SK-N-SH treated with all-trans-retinoic acid at 6 μM for 48 hours (cell line): ENCODE results near the gene NEU2.

ENCODE experiments used
- ATAC-seq: fragments of 200-7000 bp; cut with Tn5 transposase; 3 replicates; pipeline ENCODE4 v1.9.1; 2020; ENCODE audit warnings: mild to moderate bottlenecking, moderate library complexity
- ARNTL ChIP-seq: fragments of 450-650 bp; formaldehyde crosslinking; IDR thresholded peaks from 2 replicates; pipeline ENCODE4 v1.5.0; 2020; ENCODE audit warnings: low read depth, mild to moderate bottlenecking, moderate library complexity, borderline replicate concordance
- BACH2 ChIP-seq: fragments of 250-450 bp; sonication (Bioruptor Pico); IDR thresholded peaks from 2 replicates; pipeline ENCODE4 v1.9.0; 2021; ENCODE audit warnings: mild to moderate bottlenecking, borderline replicate concordance
- CSDC2 ChIP-seq: fragments of 250-450 bp; sonication (Bioruptor Pico); IDR thresholded peaks from 2 replicates; pipeline ENCODE4 v1.5.0; 2020; ENCODE audit warnings: mild to moderate bottlenecking, moderate library complexity
- CSRNP3 ChIP-seq: fragments of 250-450 bp; sonication (Bioruptor Pico); IDR thresholded peaks from 2 replicates; pipeline ENCODE4 v1.5.1; 2021; ENCODE audit warnings: mild to moderate bottlenecking, moderate library complexity
- ESRRG ChIP-seq: fragments of 250-450 bp; sonication (Bioruptor Pico); IDR thresholded peaks from 2 replicates; pipeline ENCODE4 v1.6.1; 2021; ENCODE audit warnings: mild to moderate bottlenecking
- GLIS3 ChIP-seq: fragments of 250-450 bp; sonication (Bioruptor Pico); IDR thresholded peaks from 2 replicates; pipeline ENCODE4 v1.5.0; 2020; ENCODE audit warnings: mild to moderate bottlenecking, moderate library complexity
- ISL1 ChIP-seq: fragments of 250-450 bp; sonication (Bioruptor Pico); IDR thresholded peaks from 2 replicates; pipeline ENCODE4 v2.1.2; 2022; ENCODE audit warnings: mild to moderate bottlenecking, moderate library complexity
- OSR1 ChIP-seq: fragments of 250-450 bp; sonication (Bioruptor Pico); IDR thresholded peaks from 2 replicates; pipeline ENCODE4 v1.8.0; 2022; ENCODE audit warnings: moderate library complexity, mild to moderate bottlenecking, inconsistent platforms
- POU6F1 ChIP-seq: fragments of 250-450 bp; sonication (Bioruptor Pico); IDR thresholded peaks from 2 replicates; pipeline ENCODE4 v1.8.0; 2021; ENCODE audit warnings: low read depth, mild to moderate bottlenecking, moderate library complexity, borderline replicate concordance
- PPARA ChIP-seq: fragments of 250-450 bp; sonication (Bioruptor Pico); IDR thresholded peaks from 2 replicates; pipeline ENCODE4 v1.5.0; 2020; ENCODE audit warnings: mild to moderate bottlenecking, borderline replicate concordance
- SNAI2 ChIP-seq: fragments of 250-450 bp; sonication (Bioruptor Pico); IDR thresholded peaks from 2 replicates; pipeline ENCODE4 v1.5.0; 2020; ENCODE audit warnings: mild to moderate bottlenecking, moderate library complexity
- TCF4 ChIP-seq: fragments of 250-450 bp; sonication (Bioruptor Pico); IDR thresholded peaks from 2 replicates; pipeline ENCODE4 v1.8.0; 2021; ENCODE audit warnings: mild to moderate bottlenecking, moderate library complexity, borderline replicate concordance
- TOX ChIP-seq: fragments of 250-450 bp; sonication (Bioruptor Pico); IDR thresholded peaks from 2 replicates; pipeline ENCODE4 v1.8.0; 2021; ENCODE audit warnings: mild to moderate bottlenecking, moderate library complexity, borderline replicate concordance
- TSHZ2 ChIP-seq: fragments of 250-450 bp; sonication (Bioruptor Pico); IDR thresholded peaks from 2 replicates; pipeline ENCODE4 v1.5.0; 2020; ENCODE audit warnings: mild to moderate bottlenecking, moderate library complexity
- ZC3H10 ChIP-seq: fragments of 250-450 bp; sonication (Bioruptor Pico); IDR thresholded peaks from 2 replicates; pipeline ENCODE4 v1.5.1; 2021; ENCODE audit warnings: mild to moderate bottlenecking, moderate library complexity
- ZFP3 ChIP-seq: fragments of 250-450 bp; sonication (Bioruptor Pico); IDR thresholded peaks from 2 replicates; pipeline ENCODE4 v1.5.0; 2020; ENCODE audit warnings: mild to moderate bottlenecking, moderate library complexity
- ZFP30 ChIP-seq: fragments of 450-650 bp; formaldehyde crosslinking; IDR thresholded peaks from 2 replicates; pipeline ENCODE4 v1.5.0; 2022; ENCODE audit warnings: mild to moderate bottlenecking, moderate library complexity
- ZNF565 ChIP-seq: fragments of 450-650 bp; formaldehyde crosslinking; conservative IDR thresholded peaks from 2 replicates; pipeline ENCODE4 v1.5.0; 2020; ENCODE audit warnings: low read depth, mild to moderate bottlenecking, moderate library complexity
- ZNF70 ChIP-seq: fragments of 450-650 bp; formaldehyde crosslinking; IDR thresholded peaks from 2 replicates; pipeline ENCODE4 v1.5.0; 2020; ENCODE audit warnings: mild to moderate bottlenecking, moderate library complexity
- ZNF8 ChIP-seq: fragments of 450-650 bp; formaldehyde crosslinking; IDR thresholded peaks from 2 replicates; pipeline ENCODE4 v1.5.0; 2020; ENCODE audit warnings: mild to moderate bottlenecking, moderate library complexity

Gene NEU2

GRCh38 chr2:233056961-233057605 is 24.6 kb downstream of the NEU2 start:
- no peak for TF ChIP-seq ZC3H10 (CRISPR knock-in tag)
- no peak for TF ChIP-seq GLIS3
- no peak for TF ChIP-seq ZNF70 (CRISPR knock-in tag)
- TF ChIP-seq BACH2 (CRISPR knock-in tag): no peak
- TF ChIP-seq ISL1 (CRISPR knock-in tag): no peak
- no peak for TF ChIP-seq CSRNP3
- TF ChIP-seq ZFP3 (CRISPR knock-in tag): no peak
- no peak for TF ChIP-seq ZFP30 (CRISPR knock-in tag)
- no peak for TF ChIP-seq TCF4
- no peak for TF ChIP-seq PPARA
- TF ChIP-seq OSR1 (CRISPR knock-in tag): no peak
- no peak for TF ChIP-seq ARNTL (CRISPR knock-in tag)
- no peak for TF ChIP-seq ZNF8 (CRISPR knock-in tag)
- TF ChIP-seq SNAI2 (CRISPR knock-in tag): no peak
- TF ChIP-seq TSHZ2 (CRISPR knock-in tag): no peak
- no peak for TF ChIP-seq POU6F1 (CRISPR knock-in tag)
- no peak for ATAC-seq

- ATAC-seq: no peak
- TF ChIP-seq TOX (no peak), TCF4 (no peak), GLIS3 (no peak), ZNF70 (CRISPR knock-in tag) (no peak), OSR1 (CRISPR knock-in tag) (no peak), POU6F1 (CRISPR knock-in tag) (no peak), ISL1 (CRISPR knock-in tag) (no peak), ZFP3 (CRISPR knock-in tag) (no peak), CSRNP3 (no peak)
Measured at GRCh38 chr2:233058717-233059546, 26.5 kb downstream of the NEU2 start.

GRCh38 chr2:233059547-233059796 is 27.0 kb downstream of the NEU2 start:
- ATAC-seq: no peak
- TF ChIP-seq POU6F1 (CRISPR knock-in tag): no peak
- no peak for TF ChIP-seq ZNF565 (CRISPR knock-in tag)
- TF ChIP-seq ESRRG (CRISPR knock-in tag): no peak
- TF ChIP-seq BACH2 (CRISPR knock-in tag): no peak
- TF ChIP-seq CSRNP3: no peak
- TF ChIP-seq ZFP3 (CRISPR knock-in tag): no peak
- no peak for TF ChIP-seq ARNTL (CRISPR knock-in tag)
- no peak for TF ChIP-seq ZFP30 (CRISPR knock-in tag)
- TF ChIP-seq CSDC2 (CRISPR knock-in tag): no peak
- TF ChIP-seq ZC3H10 (CRISPR knock-in tag): no peak
- TF ChIP-seq TSHZ2 (CRISPR knock-in tag): no peak
